ENCODE results near the gene VPS52. TPM values are rescaled to one million over a fixed set of nuclear protein-coding genes. Genes with fewer than 3 reads are reported as not detected.

VPS52 gene
- total RNA-seq (2021) = 46.2 and 48.3 TPM in 2 replicates
- percentile 71 among the genes with signal in this experiment for Bru-seq, nascent RNA
- percentile 69 among the genes with signal in this experiment for BruChase-seq, experiment 1, labeled RNA remaining after a 2-hour chase
- percentile 77 among the genes with signal in this experiment for BruChase-seq, experiment 2, labeled RNA remaining after a 6-hour chase
- long read RNA-seq, transcript VPS52-212 (20 exons, 2,960 nt) = major isoform, 50 of 72 reads
- long read RNA-seq, partial matches to known transcripts = 7 of 72 reads
- long read RNA-seq, other reads (novel, unspliced or antisense) = 14 of 72 reads

DNA sequence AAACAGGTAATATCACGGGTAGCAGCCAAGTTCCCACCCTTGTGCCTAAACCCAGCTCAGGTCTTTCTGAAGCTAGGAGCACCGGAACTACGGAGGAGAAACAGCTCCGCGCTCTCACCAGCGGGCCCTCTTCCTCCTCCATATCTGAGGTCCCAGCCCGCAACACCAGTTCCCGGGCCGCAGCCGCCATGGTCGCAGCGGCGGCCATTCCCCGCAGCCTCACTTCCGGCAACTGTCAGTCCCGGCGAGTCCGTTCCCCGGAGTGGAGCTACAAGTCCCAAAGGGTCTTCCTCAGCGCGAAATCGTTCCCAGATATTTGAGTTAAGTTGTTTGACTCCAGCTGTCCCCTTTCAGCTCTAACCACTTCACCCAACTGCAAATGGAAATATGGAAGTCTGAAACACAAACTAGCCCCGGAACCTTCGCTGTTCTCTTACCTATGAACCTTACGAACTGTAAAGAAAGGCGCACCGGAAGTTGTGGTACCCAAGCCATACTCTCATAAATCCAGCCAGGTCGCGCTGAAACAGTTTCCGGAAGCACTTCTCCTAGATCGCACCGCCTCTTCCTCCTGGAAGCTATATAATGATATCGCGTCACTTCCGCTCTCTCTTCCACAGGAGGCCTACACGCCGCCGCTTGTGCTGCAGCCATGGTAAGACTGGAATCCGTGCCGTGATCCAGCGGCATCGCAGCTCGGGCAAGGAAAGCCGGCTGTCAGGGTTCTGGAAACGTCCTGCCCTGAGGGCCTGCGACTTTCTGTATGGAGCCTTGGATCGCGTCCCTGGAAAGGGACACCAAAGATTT lies at the start of gene VPS52, which contains the start of gene RPS18:
VPS52 (minus strand) TSS at position 409 of the 807 bp plus-strand sequence; CDS start at position 208, 201 bp downstream.
RPS18 (plus strand) TSS at position 608 of the 807 bp plus-strand sequence; CDS start at position 653, 45 bp downstream.
- Histone ChIP-seq H3K36me3 (ENCODE audit: low read depth) (peaks cover 44% of the 10 kb centered on the region), H3F3A (ENCODE audit: insufficient read depth, low read depth) (peaks cover 47% of the 10 kb centered on the region), H3K27ac (peak within 1 kb of the TSS; percentile 79), H3K4me3 (peak within 1 kb of the TSS; percentile 70), H3K9me3 (ENCODE audit: insufficient read depth, low read depth) (no peaks in the 10 kb centered on the region), H3K9me2 (ENCODE audit: insufficient read depth) (no peaks in the 10 kb centered on the region), H3K79me2 (ENCODE audit: low read depth) (peaks cover 56% of the 10 kb centered on the region), H4K20me1 (ENCODE audit: insufficient read depth) (peaks cover 36% of the 10 kb centered on the region), H3K4me2 (peak within 1 kb of the TSS; percentile 96), H3K27me3 (ENCODE audit: insufficient read depth, low read depth) (no peaks in the 10 kb centered on the region), H2AFZ (peak within 1 kb of the TSS; percentile 94), H3K4me1 (replicated peaks; ENCODE audit: insufficient read depth) (peaks cover 39% of the 10 kb centered on the region)
- DNase-seq = peak; percentile 88 to 94
- ChIA-PET POLR2A (ENCODE audit: unreplicated experiment) (interaction anchor here (0.6 to 1.0 kb wide), 7 partner anchors 17 to 300 kb away, joined by 3 to 13 read pairs (median 5); partner anchors contain the start of genes PFDN6, WDR46 and ZBTB22), CTCF (interaction anchor here (0.6 kb wide), 1 partner anchor 989 kb away, joined by 3 read pairs; no protein-coding TSS in a partner anchor)
- no peak for TF ChIP-seq CTCF (conservative IDR thresholded peaks at IDR 0.05)
- no peak for TF ChIP-seq EZH2 (IDR thresholded peaks at IDR 0.05; ENCODE audit: low read depth)
- no TSS peak for BruUV-seq (replicated peaks)
- intact Hi-C loops (cut with micrococcal nuclease; ENCODE audit: unreplicated experiment) = loop anchor here (10.0 kb wide), 1 partner anchor 67 kb away; the partner anchor contains the start of genes HSD17B8, RING1, RXRB and SLC39A7

GRCh38 chr6:33321227-33321626 lies 49.6 kb upstream of the VPS52 start:
- H3K9me3 ChIP-seq (ENCODE audit: insufficient read depth, low read depth) = no peaks in the 10 kb centered on the region
- no peaks in the 10 kb centered on the region for H4K20me1 ChIP-seq (ENCODE audit: insufficient read depth)
- no peaks in the 10 kb centered on the region for H3K9me2 ChIP-seq (ENCODE audit: insufficient read depth)
- BruUV-seq (replicated peaks) = no TSS peak
- peaks cover 20% of the 10 kb centered on the region; the same call in 1 of the 2 replicates for H3K36me3 ChIP-seq (ENCODE audit: low read depth)
- H2AFZ ChIP-seq = no peak overlapping the region
- POLR2A ChIA-PET (ENCODE audit: unreplicated experiment) = no interaction called here
- peak overlapping the region; percentile 97 for H3K4me2 ChIP-seq
- DNase-seq = no peak
- TF ChIP-seq EZH2 (IDR thresholded peaks at IDR 0.05; ENCODE audit: low read depth) (no peak), CTCF (conservative IDR thresholded peaks at IDR 0.05) (no peak)
- CTCF ChIA-PET = no interaction called here
- intact Hi-C loops (cut with micrococcal nuclease; ENCODE audit: unreplicated experiment) = no loop called here
- H3F3A ChIP-seq (ENCODE audit: insufficient read depth, low read depth) = peaks cover 51% of the 10 kb centered on the region
- no peaks in the 10 kb centered on the region for H3K27me3 ChIP-seq (ENCODE audit: insufficient read depth, low read depth)
- H3K4me3 ChIP-seq = no peak overlapping the region; the same call in 1 of the 2 replicates
- H3K27ac ChIP-seq = peak overlapping the region; percentile 48; the same call in 1 of the 2 replicates
- H3K4me1 ChIP-seq (replicated peaks; ENCODE audit: insufficient read depth) = peaks cover 52% of the 10 kb centered on the region
- peaks cover 45% of the 10 kb centered on the region for H3K79me2 ChIP-seq (ENCODE audit: low read depth)
